ENCODE data around the gene CDK6. TPM values are rescaled to one million over a fixed set of nuclear protein-coding genes. Genes with fewer than 3 reads are reported as not detected.

Gene CDK6
- total and polyA plus RNA-seq, 2 of the 8 experiments (the other 6 are each of a cell fraction or from before 2014, with no cell fraction given): 5.9 to 18.9 TPM

- no peak for TF ChIP-seq CHD7 (IDR thresholded peaks at IDR 0.05; ENCODE audit: insufficient replicate concordance, low read length)
- TF ChIP-seq NANOG (IDR thresholded peaks at IDR 0.05; ENCODE audit: insufficient read depth, low read depth, low read length, poor library complexity, severe bottlenecking): no peak
- no peak for TF ChIP-seq TEAD4 (IDR thresholded peaks at IDR 0.05; ENCODE audit: low read depth, low read length)
- TF ChIP-seq BCL11A (IDR thresholded peaks at IDR 0.05; ENCODE audit: low read depth in 2 of 2, low read length in 2 of 2): no peak
- TF ChIP-seq ATF2 (IDR thresholded peaks at IDR 0.05; ENCODE audit: low read length): no peak
- TF ChIP-seq TBP (IDR thresholded peaks at IDR 0.05; ENCODE audit: low read depth, low read length): no peak
- no peak for TF ChIP-seq SIN3A (conservative IDR thresholded peaks at IDR 0.05 in 1 of 2, IDR thresholded peaks at IDR 0.05 in 1 of 2; ENCODE audit: low read depth in 1 of 2, low read length in 2 of 2)
- no peak for TF ChIP-seq KDM4A (IDR thresholded peaks at IDR 0.05; ENCODE audit: low read depth, low read length, severe bottlenecking)
- no peak for TF ChIP-seq EZH2 (IDR thresholded peaks at IDR 0.05; ENCODE audit: low read depth, low read length, severe bottlenecking)
Observed at GRCh38 chr7:92647652-92648051, 188.7 kb downstream of the CDK6 start (continued).

Measured in H1 (cell line).